SK-N-MC (cell line): ENCODE measurements around the gene SHKBP1.

Experiments
- EZH2 ChIP-seq: fragments of 200-600 bp; sonication (generic); IDR thresholded peaks from one replicate; pipeline ENCODE4 v1.6.1; 2017; ENCODE audit warnings: antibody characterized with exemption
- FOXP2 ChIP-seq: optimal IDR thresholded peaks from 2 replicates; pipeline ENCODE3; 2011; ENCODE audit warnings: mild to moderate bottlenecking, moderate library complexity; ENCODE audit not compliant: insufficient read depth; ENCODE audit errors: extremely low read length, control extremely low read depth
- POLR2AphosphoS5 ChIP-seq: IDR thresholded peaks from 2 replicates; pipeline ENCODE4 v1.6.1; 2012; ENCODE audit warnings: mild to moderate bottlenecking, low read depth, low read length, borderline replicate concordance

DNA sequence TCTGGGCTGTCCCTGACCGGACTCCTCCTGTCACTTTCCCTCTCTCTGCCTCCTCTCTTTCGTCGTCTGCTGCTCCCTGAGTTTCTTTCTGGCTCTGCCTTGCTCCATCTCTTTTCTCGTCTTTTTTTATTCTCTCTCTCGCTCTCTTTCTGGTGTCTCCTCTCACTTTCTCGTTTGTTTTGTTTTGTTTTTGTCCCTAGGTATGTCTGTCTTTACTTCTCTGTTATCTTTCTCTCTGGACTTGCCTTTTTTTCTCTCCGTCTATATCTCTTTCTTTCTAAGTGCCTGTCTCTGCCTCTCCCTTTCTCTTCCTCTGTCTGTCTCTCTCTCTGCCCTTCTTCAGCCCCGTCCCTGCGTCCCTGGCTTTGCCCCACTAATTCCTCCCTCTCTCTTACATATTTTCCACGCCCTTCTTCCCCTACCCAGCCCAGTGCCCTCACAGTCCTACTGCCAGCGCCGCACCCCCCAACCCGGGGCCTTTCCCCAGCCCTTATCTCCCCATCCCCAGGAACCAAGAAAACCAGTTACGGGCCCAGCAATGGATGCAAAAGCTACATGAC, 48.1 kb upstream of the SHKBP1 start:
- TF ChIP-seq POLR2AphosphoS5 (no peak), EZH2 (no peak), FOXP2 (no peak)
